Esophagus muscularis mucosa (tissue), 4 donors: ENCODE measurements around the gene CCDC116. TPM values are rescaled to one million over a fixed set of nuclear protein-coding genes. Genes with fewer than 3 reads are reported as not detected.

Source experiments
- DNase-seq: peaks from one replicate; pipeline ENCODE4 v3.0.0-alpha.2; 2017; ENCODE audit errors: extremely low spot score
- H3K27ac ChIP-seq, 4 donors: fragments of 200-600 bp; sonication (generic); replicated peaks in 1 of 4; 1 replicate in 3 of 4; 2 replicates in 1 of 4; pipeline ENCODE4 v1.5.1; 2016 to 2019; ENCODE audit warnings: mild to moderate bottlenecking in 1 of 4
- H3K27me3 ChIP-seq, 4 donors: fragments of 200-600 bp; sonication (generic); one replicate each; pipeline versions ENCODE4 v1.5.1 to v1.6.0; 2016 to 2019
- H3K36me3 ChIP-seq, 4 donors: fragments of 200-600 bp; sonication (generic); one replicate each; pipeline ENCODE4 v1.5.1; 2016 to 2019
- H3K4me1 ChIP-seq, 4 donors: fragments of 200-600 bp; sonication (generic); one replicate each; pipeline ENCODE4 v1.5.1; 2016 to 2019
- H3K4me3 ChIP-seq, 4 donors: fragments of 200-600 bp; sonication (generic); 1 replicate in 2 of 4; 2 replicates in 2 of 4; pipeline ENCODE4 v1.5.1; 2016 to 2019; ENCODE audit warnings: mild to moderate bottlenecking in 4 of 4, moderate library complexity in 1 of 4
- H3K9me3 ChIP-seq, 4 donors: fragments of 200-600 bp; sonication (generic); 1 replicate in 3 of 4; 2 replicates in 1 of 4; pipeline ENCODE4 v1.5.1; 2016 to 2019
- EP300 ChIP-seq: sonication (generic); formaldehyde crosslinking; IDR thresholded peaks from one replicate; pipeline ENCODE4 v1.6.1; 2017; ENCODE audit warnings: antibody characterized with exemption
- POLR2A ChIP-seq: fragments of 450-650 bp; IDR thresholded peaks from one replicate; pipeline ENCODE4 v1.6.1; 2017; ENCODE audit warnings: antibody characterized with exemption, moderate library complexity, mild to moderate bottlenecking, low read depth
- POLR2AphosphoS5 ChIP-seq, 2 donors: sonication (generic); formaldehyde crosslinking; IDR thresholded peaks; one replicate each; pipeline ENCODE4 v1.6.1; 2017; ENCODE audit warnings: antibody characterized with exemption in 2 of 2
- WGBS: methylation state at CpG from one replicate; pipeline ENCODE4 v1.1.5; 2018; 5-methylcytosine and 5-hydroxymethylcytosine counted together
- intact Hi-C: fragments of 100-400 bp; cut with DNase I; formaldehyde crosslinking; loops from one replicate; pipeline ENCODE4 v1.15.1; 2023
- total RNA-seq, 4 donors: library from RNA; depleted of rRNA; stranded (reverse); fragments of >200 nt; gene quantifications; one replicate each; pipeline versions ENCODE4 v1.1.0 to v1.2.1, GENCODE V29; 2016
- TF ChIP-seq, protein P1 (sequence below), 3 experiments: fragments of 200-600 bp in 2 of 3; fragments of 450-650 bp in 1 of 3; sonication (generic) in 2 of 3; IDR thresholded peaks; one replicate each; pipeline ENCODE4 v1.5.1; 2017 to 2019; ENCODE audit warnings: antibody characterized with exemption in 3 of 3, mild to moderate bottlenecking in 2 of 3, moderate library complexity in 1 of 3

Gene CCDC116
- total RNA-seq, 4 donors from 2014 or later: 0.26 to 0.99 (median 0.55) TPM

GRCh38 chr22:21599053-21599893, 33.3 kb upstream of the CCDC116 start:
- Histone ChIP-seq H3K4me3 (no peak overlapping the region), H3K27ac (no peak overlapping the region), H3K4me1 (peaks cover 10 to 24% (median 11%) of the 10 kb centered on the region in 4 donors), H3K27me3 (no peaks in the 10 kb centered on the region), H3K9me3 (no peaks in the 10 kb centered on the region), H3K36me3 (peaks cover 0 to 36% (median 31%) of the 10 kb centered on the region in 4 donors)
- TF ChIP-seq POLR2AphosphoS5 (IDR thresholded peaks at IDR 0.05): no peak
- TF ChIP-seq EP300: no peak
- TF ChIP-seq, protein P1, sequence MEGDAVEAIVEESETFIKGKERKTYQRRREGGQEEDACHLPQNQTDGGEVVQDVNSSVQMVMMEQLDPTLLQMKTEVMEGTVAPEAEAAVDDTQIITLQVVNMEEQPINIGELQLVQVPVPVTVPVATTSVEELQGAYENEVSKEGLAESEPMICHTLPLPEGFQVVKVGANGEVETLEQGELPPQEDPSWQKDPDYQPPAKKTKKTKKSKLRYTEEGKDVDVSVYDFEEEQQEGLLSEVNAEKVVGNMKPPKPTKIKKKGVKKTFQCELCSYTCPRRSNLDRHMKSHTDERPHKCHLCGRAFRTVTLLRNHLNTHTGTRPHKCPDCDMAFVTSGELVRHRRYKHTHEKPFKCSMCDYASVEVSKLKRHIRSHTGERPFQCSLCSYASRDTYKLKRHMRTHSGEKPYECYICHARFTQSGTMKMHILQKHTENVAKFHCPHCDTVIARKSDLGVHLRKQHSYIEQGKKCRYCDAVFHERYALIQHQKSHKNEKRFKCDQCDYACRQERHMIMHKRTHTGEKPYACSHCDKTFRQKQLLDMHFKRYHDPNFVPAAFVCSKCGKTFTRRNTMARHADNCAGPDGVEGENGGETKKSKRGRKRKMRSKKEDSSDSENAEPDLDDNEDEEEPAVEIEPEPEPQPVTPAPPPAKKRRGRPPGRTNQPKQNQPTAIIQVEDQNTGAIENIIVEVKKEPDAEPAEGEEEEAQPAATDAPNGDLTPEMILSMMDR (IDR thresholded peaks at IDR 0.05): no peak
- TF ChIP-seq POLR2A: no peak
- intact Hi-C loops: no loop called here
- WGBS: 93% methylated on average over 6 of the region's 6 CpGs
- no peak for DNase-seq

- Histone ChIP-seq H3K27me3 (no peaks in the 10 kb centered on the region), H3K27ac (no peak overlapping the region), H3K4me3 (no peak overlapping the region), H3K36me3 (peaks cover 0 to 6% (median 0%) of the 10 kb centered on the region in 4 donors), H3K9me3 (no peaks in the 10 kb centered on the region), H3K4me1 (peaks cover 14 to 39% (median 15%) of the 10 kb centered on the region in 4 donors)
- TF ChIP-seq, protein P1 (IDR thresholded peaks at IDR 0.05): no peak
- TF ChIP-seq POLR2A (no peak), POLR2AphosphoS5 (IDR thresholded peaks at IDR 0.05) (no peak), EP300 (no peak)
- no peak for DNase-seq
- 98% methylated on average over 6 of the region's 6 CpGs for WGBS
- intact Hi-C loops: no loop called here
Observed at GRCh38 chr22:21602579-21602978, 30.0 kb upstream of the CCDC116 start.

DNA sequence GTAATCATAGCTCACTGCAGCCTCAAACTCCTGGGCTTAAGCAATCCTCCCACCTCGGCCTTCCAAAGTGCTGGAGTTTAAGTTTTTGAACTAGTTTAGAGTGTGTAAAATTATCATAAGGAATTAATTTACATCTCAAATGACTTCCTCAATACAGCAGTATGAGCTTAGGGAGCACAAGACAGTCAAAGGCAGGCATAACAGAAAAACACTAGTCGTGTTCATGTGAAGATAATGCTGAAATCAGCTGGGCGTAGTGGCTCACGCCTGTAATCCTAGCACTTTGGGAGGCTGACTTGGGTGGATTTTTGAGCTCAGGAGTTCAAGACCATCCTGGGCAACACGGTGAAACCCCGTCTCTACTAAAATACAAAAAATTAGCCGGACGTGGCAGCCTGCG, 28.6 kb upstream of the CCDC116 start:
- Histone ChIP-seq H3K4me1 (peaks cover 15 to 44% (median 17%) of the 10 kb centered on the region in 4 donors), H3K27ac (no peak overlapping the region), H3K4me3 (no peak overlapping the region), H3K36me3 (peaks cover 0 to 5% (median 0%) of the 10 kb centered on the region in 4 donors), H3K27me3 (no peaks in the 10 kb centered on the region), H3K9me3 (no peaks in the 10 kb centered on the region)
- TF ChIP-seq, protein P1 (IDR thresholded peaks at IDR 0.05): no peak
- TF ChIP-seq POLR2AphosphoS5 (IDR thresholded peaks at IDR 0.05): no peak
- no peak for TF ChIP-seq POLR2A
- no peak for TF ChIP-seq EP300
- 88% methylated on average over 9 of the region's 9 CpGs for WGBS
- DNase-seq: no peak
- intact Hi-C loops: no loop called here

DNA sequence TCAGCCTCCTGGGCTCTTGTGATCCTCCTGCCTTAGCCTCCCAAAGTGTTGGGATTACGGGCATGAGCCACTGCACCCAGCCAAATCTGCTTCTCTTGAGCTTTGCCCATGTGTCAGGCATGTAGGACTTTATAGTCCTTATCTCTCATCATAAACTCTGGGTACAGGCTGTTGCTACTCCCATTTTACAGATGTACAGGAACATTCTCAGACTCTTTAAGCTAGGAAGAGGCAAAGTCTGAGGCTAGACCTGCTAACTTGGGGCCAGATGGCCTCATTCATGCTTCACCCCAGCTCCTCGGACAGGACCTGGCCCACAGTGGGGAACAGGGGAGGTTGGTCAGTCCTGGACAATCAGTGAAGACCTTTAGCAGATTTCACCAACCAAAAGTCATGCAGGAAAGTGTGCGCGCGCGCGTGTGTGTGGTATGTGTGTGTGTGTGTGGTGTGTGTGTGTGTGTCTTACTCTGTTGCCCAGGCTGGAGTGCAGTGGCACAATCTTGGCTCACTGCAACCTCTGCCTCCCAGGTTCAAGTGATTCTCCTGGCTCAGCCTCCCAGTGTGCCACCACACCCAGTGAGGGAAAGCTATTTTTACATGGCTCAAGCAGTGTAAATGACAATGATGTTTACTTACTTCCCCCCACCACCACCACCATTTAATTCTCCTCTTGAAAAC, 26.5 kb upstream of the CCDC116 start:
- H3K27me3 ChIP-seq: no peaks in the 10 kb centered on the region
- H3K4me1 ChIP-seq: peaks cover 15 to 38% (median 17%) of the 10 kb centered on the region in 4 donors
- intact Hi-C loops: no loop called here
- H3K36me3 ChIP-seq: peaks cover 2 to 13% (median 7%) of the 10 kb centered on the region in 4 donors
- no peak for DNase-seq
- no peak for TF ChIP-seq POLR2A
- TF ChIP-seq POLR2AphosphoS5 (IDR thresholded peaks at IDR 0.05): no peak
- TF ChIP-seq, protein P1 (IDR thresholded peaks at IDR 0.05): no peak
- no peak for TF ChIP-seq EP300
- H3K4me3 ChIP-seq: no peak overlapping the region
- 76% methylated on average over 7 of the region's 7 CpGs for WGBS
- H3K27ac ChIP-seq: no peak overlapping the region
- H3K9me3 ChIP-seq: no peaks in the 10 kb centered on the region
